CD4-positive, alpha-beta memory T cell (primary cell): ENCODE measurements around the gene MPLKIP. TPM values are rescaled to one million over a fixed set of nuclear protein-coding genes. Genes with fewer than 3 reads are reported as not detected.
A peak's percentile ranks its signal among the peaks of the same experiment; 100 is the strongest.
"Not testable (repeated sequence)": the region's sequence is repeated elsewhere in the genome, so short reads cannot be mapped to it uniquely, and the experiment has no call there.

Source experiments
- CTCF ChIA-PET: fragments of 350-600 bp; sonication (Branson Sonifier 250); formaldehyde crosslinking; loops from one replicate; lab custom pipeline; 2021; ENCODE audit warnings: inconsistent platforms; ENCODE audit not compliant: partially characterized antibody; lab: Charles Lee
- POLR2A ChIA-PET: fragments of 350-600 bp; sonication (Branson Sonifier 250); formaldehyde crosslinking; loops from one replicate; lab custom pipeline; 2021; ENCODE audit not compliant: partially characterized antibody; lab: Charles Lee
- DNase-seq, 5 donors: peaks; one replicate each; pipeline versions ENCODE4 v3.0.0 to v3.0.0-alpha.2; 2020 to 2022; ENCODE audit warnings: mixed read lengths in 1 of 5
- H3K27ac ChIP-seq: one replicate; pipeline ENCODE4 v1.7.0; 2013; ENCODE audit warnings: low read depth, low read length
- H3K27me3 ChIP-seq: 2 replicates; pipeline ENCODE4 v1.7.0; 2013; ENCODE audit warnings: mild to moderate bottlenecking, low read length, moderate library complexity; ENCODE audit not compliant: insufficient read depth
- H3K36me3 ChIP-seq: 2 replicates; pipeline ENCODE4 v1.7.0; 2013; ENCODE audit warnings: mild to moderate bottlenecking, low read length, moderate library complexity; ENCODE audit not compliant: insufficient read depth
- H3K4me1 ChIP-seq: 2 replicates; pipeline ENCODE4 v1.7.0; 2013; ENCODE audit warnings: mild to moderate bottlenecking, low read length, moderate library complexity; ENCODE audit not compliant: insufficient read depth
- H3K4me3 ChIP-seq, 2 donors: one replicate each; pipeline ENCODE4 v1.7.0; 2013; ENCODE audit warnings: low read length in 2 of 2, mild to moderate bottlenecking in 1 of 2
- H3K9me3 ChIP-seq, 2 donors: one replicate each; pipeline ENCODE4 v1.7.0; 2013; ENCODE audit warnings: low read length in 2 of 2, control low read depth in 1 of 2; ENCODE audit not compliant: control insufficient read depth in 1 of 2
- H3K27ac Mint-ChIP-seq, 7 donors: one replicate each; pipeline ENCODE4 v1.8.0; 2020 to 2021; ENCODE audit warnings: mixed read lengths in 7 of 7, mild to moderate bottlenecking in 6 of 7, inconsistent platforms in 3 of 7, moderate library complexity in 3 of 7
- H3K27me3 Mint-ChIP-seq, 2 donors: one replicate each; pipeline ENCODE4 v1.8.0; 2020 to 2021; ENCODE audit warnings: mixed read lengths in 2 of 2
- H3K36me3 Mint-ChIP-seq, 2 donors: one replicate each; pipeline ENCODE4 v1.8.0; 2020 to 2021; ENCODE audit warnings: mixed read lengths in 2 of 2, inconsistent platforms in 1 of 2, mild to moderate bottlenecking in 1 of 2
- H3K4me1 Mint-ChIP-seq, 4 donors: one replicate each; pipeline ENCODE4 v1.8.0; 2020 to 2021; ENCODE audit warnings: mixed read lengths in 4 of 4, mild to moderate bottlenecking in 1 of 4
- H3K4me3 Mint-ChIP-seq, 8 donors: one replicate each; pipeline ENCODE4 v1.8.0; 2020 to 2021; ENCODE audit warnings: mixed read lengths in 8 of 8, mild to moderate bottlenecking in 7 of 8, moderate library complexity in 6 of 8, inconsistent platforms in 3 of 8
- H3K9me3 Mint-ChIP-seq, 8 donors: one replicate each; pipeline ENCODE4 v1.8.0; 2020 to 2021; ENCODE audit warnings: mixed read lengths in 8 of 8, mild to moderate bottlenecking in 5 of 8, inconsistent platforms in 3 of 8, moderate library complexity in 1 of 8
- intact Hi-C: fragments of 100-400 bp; cut with micrococcal nuclease; formaldehyde crosslinking; loops from one replicate; pipeline ENCODE4 v1.15.1; 2023
- polyA plus RNA-seq, 2 donors: library from polyadenylated mRNA; unstranded; fragments of 300-500 nt; fragmentation: Illumina TruSeq; gene quantifications; one replicate each; pipeline ENCODE4 v1.2.3, GENCODE V29; 2021
- total RNA-seq, 2 experiments: library from RNA; stranded (reverse); gene quantifications; one replicate each; pipeline ENCODE4 v1.2.3, GENCODE V29; 2021

MPLKIP gene
- total and polyA plus RNA-seq, 4 experiments from 2014 or later = 34.3 to 92.3 (median 47.8) TPM

GRCh38 chr7:40147371-40148246 is 13.2 kb upstream of the MPLKIP start:
- H3K27ac Mint-ChIP-seq = peak overlapping the region in 1 of 7 donors; percentile 5
- no peak overlapping the region for H3K4me3 Mint-ChIP-seq
- H3K27me3 Mint-ChIP-seq = peaks cover 8 to 14% of the 10 kb centered on the region in 2 donors
- no peak overlapping the region for H3K4me3 ChIP-seq
- no peaks in the 10 kb centered on the region for H3K9me3 ChIP-seq
- CTCF ChIA-PET = no interaction called here
- DNase-seq = no peak
- intact Hi-C loops = no loop called here
- H3K4me1 ChIP-seq = no peaks in the 10 kb centered on the region
- H3K36me3 Mint-ChIP-seq = no peaks in the 10 kb centered on the region
- H3K36me3 ChIP-seq = no peaks in the 10 kb centered on the region
- H3K27ac ChIP-seq = no peak overlapping the region
- no peaks in the 10 kb centered on the region for H3K4me1 Mint-ChIP-seq
- no peaks in the 10 kb centered on the region for H3K9me3 Mint-ChIP-seq
- POLR2A ChIA-PET = no interaction called here
- no peaks in the 10 kb centered on the region for H3K27me3 ChIP-seq

GRCh38 chr7:40145596-40146130 is 11.2 kb upstream of the MPLKIP start:
- DNase-seq, CTCF ChIA-PET, H3K4me1 ChIP-seq, H3K9me3 Mint-ChIP-seq, H3K4me3 Mint-ChIP-seq, H3K36me3 ChIP-seq, H3K4me3 ChIP-seq, H3K4me1 Mint-ChIP-seq, POLR2A ChIA-PET, H3K27ac Mint-ChIP-seq, intact Hi-C loops, H3K36me3 Mint-ChIP-seq, H3K9me3 ChIP-seq, H3K27me3 ChIP-seq, H3K27ac ChIP-seq: not testable (repeated sequence)
- H3K27me3 Mint-ChIP-seq = peaks cover 12 to 14% of the 10 kb centered on the region in 2 donors

GRCh38 chr7:40141916-40142315 is 7.5 kb upstream of the MPLKIP start:
- H3K27me3 Mint-ChIP-seq = peaks cover 9 to 17% of the 10 kb centered on the region in 2 donors
- intact Hi-C loops, H3K4me1 Mint-ChIP-seq, POLR2A ChIA-PET, CTCF ChIA-PET, H3K9me3 ChIP-seq, DNase-seq, H3K36me3 ChIP-seq, H3K4me3 ChIP-seq, H3K36me3 Mint-ChIP-seq, H3K4me1 ChIP-seq, H3K9me3 Mint-ChIP-seq, H3K27ac ChIP-seq, H3K27ac Mint-ChIP-seq, H3K27me3 ChIP-seq, H3K4me3 Mint-ChIP-seq: not testable (repeated sequence)

GRCh38 chr7:40139891-40140290 is 5.5 kb upstream of the MPLKIP start:
- H3K4me3 ChIP-seq, H3K9me3 ChIP-seq, CTCF ChIA-PET, H3K4me3 Mint-ChIP-seq, intact Hi-C loops, H3K9me3 Mint-ChIP-seq, H3K27ac Mint-ChIP-seq, DNase-seq, H3K36me3 ChIP-seq, POLR2A ChIA-PET, H3K27me3 ChIP-seq, H3K4me1 ChIP-seq, H3K27ac ChIP-seq, H3K36me3 Mint-ChIP-seq, H3K4me1 Mint-ChIP-seq: not testable (repeated sequence)
- peaks cover 6 to 14% of the 10 kb centered on the region in 2 donors for H3K27me3 Mint-ChIP-seq

GRCh38 chr7:40138973-40139372 is 4.6 kb upstream of the MPLKIP start:
- no peaks in the 10 kb centered on the region for H3K36me3 ChIP-seq
- intact Hi-C loops = no loop called here
- no peak overlapping the region for H3K27ac Mint-ChIP-seq
- H3K36me3 Mint-ChIP-seq = peaks cover 0 to 3% of the 10 kb centered on the region in 2 donors
- no peak overlapping the region for H3K27ac ChIP-seq
- no peak overlapping the region for H3K4me3 ChIP-seq
- H3K9me3 ChIP-seq = no peaks in the 10 kb centered on the region
- no peak for DNase-seq
- H3K4me3 Mint-ChIP-seq = no peak overlapping the region
- H3K4me1 Mint-ChIP-seq = peaks cover 0 to 13% (median 6%) of the 10 kb centered on the region in 4 donors
- peaks cover 6% of the 10 kb centered on the region for H3K4me1 ChIP-seq
- no peaks in the 10 kb centered on the region for H3K27me3 ChIP-seq
- POLR2A ChIA-PET = no interaction called here
- CTCF ChIA-PET = no interaction called here
- H3K27me3 Mint-ChIP-seq = peaks cover 4 to 13% of the 10 kb centered on the region in 2 donors
- H3K9me3 Mint-ChIP-seq = no peaks in the 10 kb centered on the region

- Histone ChIP-seq H3K36me3 (no peaks in the 10 kb centered on the region), H3K27me3 (no peaks in the 10 kb centered on the region), H3K4me1 (peaks cover 17% of the 10 kb centered on the region), H3K27ac (no peak overlapping the region), H3K4me3 (no peak overlapping the region), H3K9me3 (no peaks in the 10 kb centered on the region)
- Mint-ChIP-seq H3K36me3 (peaks cover 0 to 8% of the 10 kb centered on the region in 2 donors), H3K9me3 (no peaks in the 10 kb centered on the region), H3K4me1 (peaks cover 5 to 27% (median 15%) of the 10 kb centered on the region in 4 donors), H3K27ac (peak overlapping the region in 1 of 7 donors; percentile 73), H3K27me3 (peaks cover 0 to 10% of the 10 kb centered on the region in 2 donors), H3K4me3 (peak overlapping the region in 1 of 8 donors; percentile 36)
- intact Hi-C loops = no loop called here
- ChIA-PET CTCF (no interaction called here), POLR2A (no interaction called here)
- DNase-seq = no peak
Observed at GRCh38 chr7:40137563-40137962, 3.1 kb upstream of the MPLKIP start.

GRCh38 chr7:40135317-40135610 is 842 bp upstream of the MPLKIP start:
- POLR2A ChIA-PET = interaction anchor here (0.6 to 4.0 kb wide), 5 partner anchors 12 to 512 kb away, joined by 4 to 54 read pairs (median 7); partner anchors contain the start of genes CDK13 and RALA

More at GRCh38 chr7:40135317-40135610, 842 bp upstream of the MPLKIP start:
- H3K36me3 ChIP-seq = no peaks in the 10 kb centered on the region
- intact Hi-C loops = loop anchor here (2.0 kb wide), 1 partner anchor 568 kb away; the partner anchor contains the start of gene YAE1
- peaks cover 0 to 15% of the 10 kb centered on the region in 2 donors for H3K36me3 Mint-ChIP-seq
- no peak for DNase-seq
- H3K4me1 Mint-ChIP-seq = peaks cover 15 to 48% (median 27%) of the 10 kb centered on the region in 4 donors
- peak overlapping the region; percentile 87 for H3K27ac ChIP-seq
- H3K4me3 Mint-ChIP-seq = peak overlapping the region; percentile 64 to 93 (median 76)
- CTCF ChIA-PET = interaction anchor here (0.7 to 2.1 kb wide), 9 partner anchors 9 to 399 kb away, joined by 3 to 8 read pairs (median 4); no protein-coding TSS in a partner anchor
- no peaks in the 10 kb centered on the region for H3K9me3 Mint-ChIP-seq
- peaks cover 0 to 4% of the 10 kb centered on the region in 2 donors for H3K27me3 Mint-ChIP-seq
- H3K27ac Mint-ChIP-seq = peak overlapping the region in 5 of 7 donors; percentile 12 to 98 (median 50)
- H3K4me1 ChIP-seq = peaks cover 38% of the 10 kb centered on the region
- no peaks in the 10 kb centered on the region for H3K27me3 ChIP-seq
- H3K9me3 ChIP-seq = no peaks in the 10 kb centered on the region
- peak overlapping the region in 1 of 2 donors; percentile 99 for H3K4me3 ChIP-seq
